H1 (cell line): ENCODE results near the gene SETD1B. TPM values are rescaled to one million over a fixed set of nuclear protein-coding genes. Genes with fewer than 3 reads are reported as not detected.

ENCODE experiments used
- BCL11A ChIP-seq, 2 experiments: IDR thresholded peaks; one replicate each; pipeline ENCODE4 v1.6.1; 2011; ENCODE audit warnings: low read depth in 2 of 2, low read length in 2 of 2, mild to moderate bottlenecking in 2 of 2
- CBX8 ChIP-seq: fragments of 300-800, 300-1000 bp; sonication (generic); IDR thresholded peaks from 2 replicates; pipeline ENCODE4 v1.7.1; 2016; ENCODE audit warnings: low read depth, low read length, borderline replicate concordance
- CHD2 ChIP-seq: IDR thresholded peaks from 2 replicates; pipeline ENCODE4 v1.6.1; 2012; ENCODE audit warnings: low read length, improper control_type of control experiment
- EZH2 ChIP-seq: fragments of 200-600 bp; sonication (generic); IDR thresholded peaks from 2 replicates; pipeline ENCODE4 v1.7.1; 2012; ENCODE audit warnings: low read depth, mild to moderate bottlenecking, moderate library complexity, low read length, inconsistent platforms; ENCODE audit not compliant: severe bottlenecking
- GTF2F1 ChIP-seq: IDR thresholded peaks from 2 replicates; pipeline ENCODE4 v1.6.1; 2012; ENCODE audit warnings: low read depth, low read length, improper control_type of control experiment, borderline replicate concordance
- NRF1 ChIP-seq: IDR thresholded peaks from 2 replicates; pipeline ENCODE4 v1.6.1; 2011; ENCODE audit warnings: mild to moderate bottlenecking, low read depth, low read length, improper control_type of control experiment
- RFX5 ChIP-seq: IDR thresholded peaks from 2 replicates; pipeline ENCODE4 v1.6.1; 2011; ENCODE audit warnings: low read depth, low read length, improper control_type of control experiment, borderline replicate concordance
- SUZ12 ChIP-seq: fragments of 200-600 bp; sonication (generic); IDR thresholded peaks from 2 replicates; pipeline ENCODE4 v1.6.1; 2012; ENCODE audit warnings: mild to moderate bottlenecking, inconsistent platforms, low read length, moderate library complexity, mixed read lengths
- TCF12 ChIP-seq: IDR thresholded peaks from 2 replicates; pipeline ENCODE4 v1.6.1; 2011; ENCODE audit warnings: low read depth, mild to moderate bottlenecking, low read length
- polyA plus RNA-seq, 7 experiments: library from polyadenylated mRNA; depleted of rRNA in 3 of 7; stranded (reverse) in 5 of 7; unstranded in 2 of 7; fragments of >200 nt in 5 of 7; fragments of 200-250 nt in 2 of 7; gene quantifications; 1 replicate in 5 of 7; 2 replicates in 1 of 7; 4 replicates in 1 of 7; pipeline versions ENCODE4 v1.2.1 to v1.2.3, GENCODE V29; 2011 to 2013; ENCODE audit warnings: missing spikeins in 2 of 7, mixed read lengths in 2 of 7
- total RNA-seq: library from RNA; stranded (reverse); fragmentation: NEBNext Ultra II Directional; extraction: Animal tissue kit (Norgen Biotek cat#: 25700); gene quantifications from 2 replicates; pipeline ENCODE4 v1.2.1, GENCODE V29; 2021
- TF ChIP-seq, protein P1 (sequence below): fragments of 300-600 bp; sonication (generic); IDR thresholded peaks from 2 replicates; pipeline ENCODE4 v1.7.1; 2012; ENCODE audit warnings: low read length, moderate library complexity, mild to moderate bottlenecking, inconsistent platforms; ENCODE audit not compliant: insufficient replicate concordance

The SETD1B gene
- total and polyA plus RNA-seq, 2 of the 8 experiments (the other 6 are each of a cell fraction or from before 2014, with no cell fraction given) = 1.3 to 17.7 TPM

- no peak for TF ChIP-seq TCF12
- no peak for TF ChIP-seq RFX5
- TF ChIP-seq, protein P1, sequence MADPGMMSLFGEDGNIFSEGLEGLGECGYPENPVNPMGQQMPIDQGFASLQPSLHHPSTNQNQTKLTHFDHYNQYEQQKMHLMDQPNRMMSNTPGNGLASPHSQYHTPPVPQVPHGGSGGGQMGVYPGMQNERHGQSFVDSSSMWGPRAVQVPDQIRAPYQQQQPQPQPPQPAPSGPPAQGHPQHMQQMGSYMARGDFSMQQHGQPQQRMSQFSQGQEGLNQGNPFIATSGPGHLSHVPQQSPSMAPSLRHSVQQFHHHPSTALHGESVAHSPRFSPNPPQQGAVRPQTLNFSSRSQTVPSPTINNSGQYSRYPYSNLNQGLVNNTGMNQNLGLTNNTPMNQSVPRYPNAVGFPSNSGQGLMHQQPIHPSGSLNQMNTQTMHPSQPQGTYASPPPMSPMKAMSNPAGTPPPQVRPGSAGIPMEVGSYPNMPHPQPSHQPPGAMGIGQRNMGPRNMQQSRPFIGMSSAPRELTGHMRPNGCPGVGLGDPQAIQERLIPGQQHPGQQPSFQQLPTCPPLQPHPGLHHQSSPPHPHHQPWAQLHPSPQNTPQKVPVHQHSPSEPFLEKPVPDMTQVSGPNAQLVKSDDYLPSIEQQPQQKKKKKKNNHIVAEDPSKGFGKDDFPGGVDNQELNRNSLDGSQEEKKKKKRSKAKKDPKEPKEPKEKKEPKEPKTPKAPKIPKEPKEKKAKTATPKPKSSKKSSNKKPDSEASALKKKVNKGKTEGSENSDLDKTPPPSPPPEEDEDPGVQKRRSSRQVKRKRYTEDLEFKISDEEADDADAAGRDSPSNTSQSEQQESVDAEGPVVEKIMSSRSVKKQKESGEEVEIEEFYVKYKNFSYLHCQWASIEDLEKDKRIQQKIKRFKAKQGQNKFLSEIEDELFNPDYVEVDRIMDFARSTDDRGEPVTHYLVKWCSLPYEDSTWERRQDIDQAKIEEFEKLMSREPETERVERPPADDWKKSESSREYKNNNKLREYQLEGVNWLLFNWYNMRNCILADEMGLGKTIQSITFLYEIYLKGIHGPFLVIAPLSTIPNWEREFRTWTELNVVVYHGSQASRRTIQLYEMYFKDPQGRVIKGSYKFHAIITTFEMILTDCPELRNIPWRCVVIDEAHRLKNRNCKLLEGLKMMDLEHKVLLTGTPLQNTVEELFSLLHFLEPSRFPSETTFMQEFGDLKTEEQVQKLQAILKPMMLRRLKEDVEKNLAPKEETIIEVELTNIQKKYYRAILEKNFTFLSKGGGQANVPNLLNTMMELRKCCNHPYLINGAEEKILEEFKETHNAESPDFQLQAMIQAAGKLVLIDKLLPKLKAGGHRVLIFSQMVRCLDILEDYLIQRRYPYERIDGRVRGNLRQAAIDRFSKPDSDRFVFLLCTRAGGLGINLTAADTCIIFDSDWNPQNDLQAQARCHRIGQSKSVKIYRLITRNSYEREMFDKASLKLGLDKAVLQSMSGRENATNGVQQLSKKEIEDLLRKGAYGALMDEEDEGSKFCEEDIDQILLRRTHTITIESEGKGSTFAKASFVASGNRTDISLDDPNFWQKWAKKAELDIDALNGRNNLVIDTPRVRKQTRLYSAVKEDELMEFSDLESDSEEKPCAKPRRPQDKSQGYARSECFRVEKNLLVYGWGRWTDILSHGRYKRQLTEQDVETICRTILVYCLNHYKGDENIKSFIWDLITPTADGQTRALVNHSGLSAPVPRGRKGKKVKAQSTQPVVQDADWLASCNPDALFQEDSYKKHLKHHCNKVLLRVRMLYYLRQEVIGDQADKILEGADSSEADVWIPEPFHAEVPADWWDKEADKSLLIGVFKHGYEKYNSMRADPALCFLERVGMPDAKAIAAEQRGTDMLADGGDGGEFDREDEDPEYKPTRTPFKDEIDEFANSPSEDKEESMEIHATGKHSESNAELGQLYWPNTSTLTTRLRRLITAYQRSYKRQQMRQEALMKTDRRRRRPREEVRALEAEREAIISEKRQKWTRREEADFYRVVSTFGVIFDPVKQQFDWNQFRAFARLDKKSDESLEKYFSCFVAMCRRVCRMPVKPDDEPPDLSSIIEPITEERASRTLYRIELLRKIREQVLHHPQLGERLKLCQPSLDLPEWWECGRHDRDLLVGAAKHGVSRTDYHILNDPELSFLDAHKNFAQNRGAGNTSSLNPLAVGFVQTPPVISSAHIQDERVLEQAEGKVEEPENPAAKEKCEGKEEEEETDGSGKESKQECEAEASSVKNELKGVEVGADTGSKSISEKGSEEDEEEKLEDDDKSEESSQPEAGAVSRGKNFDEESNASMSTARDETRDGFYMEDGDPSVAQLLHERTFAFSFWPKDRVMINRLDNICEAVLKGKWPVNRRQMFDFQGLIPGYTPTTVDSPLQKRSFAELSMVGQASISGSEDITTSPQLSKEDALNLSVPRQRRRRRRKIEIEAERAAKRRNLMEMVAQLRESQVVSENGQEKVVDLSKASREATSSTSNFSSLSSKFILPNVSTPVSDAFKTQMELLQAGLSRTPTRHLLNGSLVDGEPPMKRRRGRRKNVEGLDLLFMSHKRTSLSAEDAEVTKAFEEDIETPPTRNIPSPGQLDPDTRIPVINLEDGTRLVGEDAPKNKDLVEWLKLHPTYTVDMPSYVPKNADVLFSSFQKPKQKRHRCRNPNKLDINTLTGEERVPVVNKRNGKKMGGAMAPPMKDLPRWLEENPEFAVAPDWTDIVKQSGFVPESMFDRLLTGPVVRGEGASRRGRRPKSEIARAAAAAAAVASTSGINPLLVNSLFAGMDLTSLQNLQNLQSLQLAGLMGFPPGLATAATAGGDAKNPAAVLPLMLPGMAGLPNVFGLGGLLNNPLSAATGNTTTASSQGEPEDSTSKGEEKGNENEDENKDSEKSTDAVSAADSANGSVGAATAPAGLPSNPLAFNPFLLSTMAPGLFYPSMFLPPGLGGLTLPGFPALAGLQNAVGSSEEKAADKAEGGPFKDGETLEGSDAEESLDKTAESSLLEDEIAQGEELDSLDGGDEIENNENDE = no peak
- TF ChIP-seq CBX8 = no peak
- TF ChIP-seq BCL11A (IDR thresholded peaks at IDR 0.05; ENCODE audit: low read depth in 2 of 2, low read length in 2 of 2) = no peak
- no peak for TF ChIP-seq GTF2F1
- TF ChIP-seq SUZ12 = no peak
- TF ChIP-seq NRF1 = no peak
- no peak for TF ChIP-seq CHD2
- no peak for TF ChIP-seq EZH2
Measured at GRCh38 chr12:121776190-121777098, 27.4 kb upstream of the SETD1B start (continued).
